Measurements from ENCODE around the gene OR13J1.

- TF ChIP-seq POLR2A (IDR thresholded peaks at IDR 0.05) (no peak), CTCF (IDR thresholded peaks at IDR 0.05) (no peak)
Measured at GRCh38 chr9:35841645-35841900, 28.6 kb downstream of the OR13J1 start.
